ENCODE measurements around the gene CNIH1.

Gene CNIH1

DNA sequence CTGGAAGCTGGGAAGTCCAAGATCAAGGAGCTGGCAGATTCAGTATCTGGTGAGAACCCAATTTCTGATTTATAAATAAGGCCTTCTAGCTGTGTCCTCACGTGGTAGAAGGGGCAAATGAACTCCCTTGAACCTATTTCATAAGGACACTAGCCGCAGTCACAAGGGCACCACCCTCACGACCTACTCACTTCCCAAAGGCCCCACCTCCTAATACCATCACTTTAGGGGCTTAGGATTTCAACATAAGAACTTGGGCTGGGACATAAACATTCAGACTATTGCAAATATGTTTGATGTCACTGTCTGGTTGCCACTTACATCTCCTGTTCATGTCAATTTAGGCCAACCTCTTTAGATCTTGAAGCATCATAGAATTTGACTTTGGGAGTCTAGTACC lies 10.8 kb upstream of the CNIH1 start:
- DNase-seq, result no peak
- H3K4me3 ChIP-seq (ENCODE audit: low read depth, low read length), result no peak overlapping the region
- H3K27me3 ChIP-seq (replicated peaks), result no peaks in the 10 kb centered on the region
- no peak overlapping the region for H3K27ac ChIP-seq
- no peaks in the 10 kb centered on the region for H3K36me3 ChIP-seq (replicated peaks)
- in situ Hi-C loops (cut with HindIII; ENCODE audit: low pct_ligation_motif_present, low sequenced_read_pairs), result no loop called here
- TF ChIP-seq CTCF (IDR thresholded peaks at IDR 0.05; ENCODE audit: low read depth, low read length, missing control alignments), result no peak

DNA sequence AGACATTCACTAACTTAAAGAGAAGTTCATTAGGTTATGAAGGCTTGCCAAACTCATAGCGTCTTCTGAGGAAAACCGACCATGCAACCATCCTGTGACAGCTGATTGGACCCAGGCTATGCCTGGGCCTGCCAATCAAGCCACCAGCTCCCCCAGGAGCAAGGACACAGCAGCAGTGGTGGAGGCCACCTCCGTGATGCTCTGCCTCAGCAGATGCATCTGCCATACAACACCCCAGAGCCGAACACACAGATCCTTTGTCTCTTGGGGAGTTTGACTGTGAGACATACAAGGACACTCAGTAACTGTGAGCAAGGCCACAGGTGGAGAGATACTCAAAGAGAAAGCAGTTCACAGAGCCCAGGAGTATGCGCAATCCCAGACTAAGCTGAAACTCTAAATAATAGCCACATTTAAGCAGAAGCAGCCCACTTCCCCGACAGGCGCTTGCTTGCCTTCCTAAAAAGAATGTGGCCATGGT lies 10.0 kb upstream of the CNIH1 start:
- no peak overlapping the region for H3K4me3 ChIP-seq (ENCODE audit: low read depth, low read length)

GRCh38 chr14:54450535-54450934 lies 9.4 kb upstream of the CNIH1 start:
- Histone ChIP-seq H3K36me3 (replicated peaks) (no peaks in the 10 kb centered on the region), H3K27ac (no peak overlapping the region), H3K27me3 (replicated peaks) (no peaks in the 10 kb centered on the region), H3K4me3 (ENCODE audit: low read depth, low read length) (no peak overlapping the region)
- in situ Hi-C loops (cut with HindIII; ENCODE audit: low pct_ligation_motif_present, low sequenced_read_pairs), result no loop called here
- no peak for DNase-seq
- TF ChIP-seq CTCF (IDR thresholded peaks at IDR 0.05; ENCODE audit: low read depth, low read length, missing control alignments), result no peak

More for the DNA sequence above, 10.0 kb upstream of the CNIH1 start:
- Histone ChIP-seq H3K36me3 (replicated peaks) (no peaks in the 10 kb centered on the region), H3K27me3 (replicated peaks) (no peaks in the 10 kb centered on the region), H3K27ac (no peak overlapping the region)
- TF ChIP-seq CTCF (IDR thresholded peaks at IDR 0.05; ENCODE audit: low read depth, low read length, missing control alignments), result no peak
- in situ Hi-C loops (cut with HindIII; ENCODE audit: low pct_ligation_motif_present, low sequenced_read_pairs), result no loop called here
- DNase-seq, result no peak

DNA sequence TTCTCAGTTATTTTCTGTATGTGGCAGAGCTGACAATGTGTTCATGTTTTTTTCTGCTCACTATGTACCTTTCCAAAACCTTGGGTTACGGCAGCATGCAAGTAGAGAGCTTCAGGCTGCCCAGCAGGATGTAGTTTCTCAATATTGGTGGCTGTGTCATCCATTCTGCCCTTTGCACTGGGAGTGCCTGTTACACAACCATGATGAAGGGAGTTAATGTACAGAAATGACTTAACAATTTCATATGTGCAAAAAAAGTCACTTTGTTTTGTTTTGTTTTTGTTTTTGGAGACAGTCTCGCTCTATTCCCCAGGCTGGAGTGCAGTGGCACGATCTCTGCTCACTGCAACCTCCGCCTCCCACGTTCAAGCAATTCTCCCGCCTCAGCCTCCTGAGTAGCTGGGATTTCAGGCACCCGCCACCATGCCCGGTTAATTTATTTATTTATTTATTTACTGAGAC lies 6.1 kb upstream of the CNIH1 start:
- DNase-seq, result no peak

GRCh38 chr14:54446161-54446693 lies 5.1 kb upstream of the CNIH1 start:
- Histone ChIP-seq H3K4me3 (ENCODE audit: low read depth, low read length) (no peak overlapping the region), H3K36me3 (replicated peaks) (no peaks in the 10 kb centered on the region), H3K27ac (no peak overlapping the region), H3K27me3 (replicated peaks) (no peaks in the 10 kb centered on the region)
- DNase-seq, result no peak
- in situ Hi-C loops (cut with HindIII; ENCODE audit: low pct_ligation_motif_present, low sequenced_read_pairs), result no loop called here
- TF ChIP-seq CTCF (IDR thresholded peaks at IDR 0.05; ENCODE audit: low read depth, low read length, missing control alignments), result no peak

More for the DNA sequence above, 6.1 kb upstream of the CNIH1 start:
- no peak for TF ChIP-seq CTCF (IDR thresholded peaks at IDR 0.05; ENCODE audit: low read depth, low read length, missing control alignments)
- Histone ChIP-seq H3K36me3 (replicated peaks) (no peaks in the 10 kb centered on the region), H3K27ac (no peak overlapping the region), H3K27me3 (replicated peaks) (no peaks in the 10 kb centered on the region), H3K4me3 (ENCODE audit: low read depth, low read length) (no peak overlapping the region)
- in situ Hi-C loops (cut with HindIII; ENCODE audit: low pct_ligation_motif_present, low sequenced_read_pairs), result no loop called here

GRCh38 chr14:54444681-54445080 lies 3.5 kb upstream of the CNIH1 start:
- no peak overlapping the region for H3K27ac ChIP-seq
- no peak for TF ChIP-seq CTCF (IDR thresholded peaks at IDR 0.05; ENCODE audit: low read depth, low read length, missing control alignments)

More at GRCh38 chr14:54444681-54445080, 3.5 kb upstream of the CNIH1 start:
- in situ Hi-C loops (cut with HindIII; ENCODE audit: low pct_ligation_motif_present, low sequenced_read_pairs), result no loop called here
- H3K4me3 ChIP-seq (ENCODE audit: low read depth, low read length), result no peak overlapping the region
- no peak for DNase-seq
- H3K36me3 ChIP-seq (replicated peaks), result no peaks in the 10 kb centered on the region
- no peaks in the 10 kb centered on the region for H3K27me3 ChIP-seq (replicated peaks)
